Measurements from ENCODE around the gene NVL.
"Not testable (repeated sequence)": the region's sequence is repeated elsewhere in the genome, so short reads cannot be mapped to it uniquely, and the experiment has no call there.

NVL gene

GRCh38 chr1:224234017-224234416 is 96.0 kb downstream of the NVL start:
- no peak for DNase-seq

- no peak for DNase-seq
Observed at GRCh38 chr1:224226849-224227502, 103.0 kb downstream of the NVL start.

- DNase-seq = peak; percentile 58
Observed at GRCh38 chr1:224223819-224224714, 105.9 kb downstream of the NVL start.

- DNase-seq = no peak
Observed at GRCh38 chr1:224219612-224220059, 110.3 kb downstream of the NVL start.

- no peak for DNase-seq
Observed at GRCh38 chr1:224219011-224219611, 110.9 kb downstream of the NVL start.

GRCh38 chr1:224217655-224218623 is 112.0 kb downstream of the NVL start:
- no peak for DNase-seq

- no peak for DNase-seq
Observed at GRCh38 chr1:224216382-224216781, 113.6 kb downstream of the NVL start.

- DNase-seq = no peak
Observed at GRCh38 chr1:224213438-224214119, 116.4 kb downstream of the NVL start.

- no peak for DNase-seq
Observed at GRCh38 chr1:224212618-224213061, 117.3 kb downstream of the NVL start.

- peak; percentile 68 for DNase-seq
Observed at GRCh38 chr1:224211206-224211962, 118.6 kb downstream of the NVL start.

GRCh38 chr1:224205931-224206538 is 123.9 kb downstream of the NVL start:
- not testable (repeated sequence) for DNase-seq

- peak; percentile 82 for DNase-seq
Observed at GRCh38 chr1:224205438-224205840, 124.5 kb downstream of the NVL start.

GRCh38 chr1:224203243-224204016 is 126.5 kb downstream of the NVL start:
- DNase-seq = peak; percentile 56

- no peak for DNase-seq
Observed at GRCh38 chr1:224201853-224202252, 128.1 kb downstream of the NVL start.

GRCh38 chr1:224201383-224201782 is 128.6 kb downstream of the NVL start:
- DNase-seq = no peak

GRCh38 chr1:224199679-224200078 is 130.3 kb downstream of the NVL start:
- DNase-seq = no peak

GRCh38 chr1:224198572-224198971 is 131.4 kb downstream of the NVL start:
- no peak for DNase-seq

- no peak for DNase-seq
Observed at GRCh38 chr1:224196813-224197600, 133.0 kb downstream of the NVL start.

Measured in fibroblast of skin of back (primary cell).